Measurements from ENCODE around the gene ZNF660.
A peak's percentile ranks its signal among the peaks of the same experiment; 100 is the strongest.

ZNF660 gene

DNA sequence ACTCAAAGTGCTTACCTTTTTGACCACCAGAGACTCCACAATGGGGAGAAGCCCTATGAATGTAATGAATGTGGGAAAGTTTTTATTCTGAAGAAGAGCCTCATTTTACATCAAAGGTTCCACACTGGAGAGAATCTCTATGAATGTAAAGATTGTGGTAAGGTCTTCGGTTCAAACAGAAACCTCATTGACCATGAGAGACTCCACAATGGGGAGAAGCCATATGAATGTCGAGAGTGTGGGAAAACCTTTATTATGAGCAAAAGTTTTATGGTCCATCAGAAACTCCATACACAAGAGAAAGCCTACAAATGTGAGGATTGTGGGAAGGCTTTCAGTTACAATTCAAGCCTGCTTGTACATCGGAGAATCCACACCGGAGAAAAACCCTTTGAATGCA is 58.3 kb downstream of the ZNF660 start:
- H3K36me3 ChIP-seq (ENCODE audit: control insufficient read depth, insufficient read depth, low read length) = peaks cover 12% of the 10 kb centered on the region
- no peak overlapping the region for H3K9ac ChIP-seq (ENCODE audit: low read depth, low read length)
- no peaks in the 10 kb centered on the region for H3K27me3 ChIP-seq (ENCODE audit: control insufficient read depth, insufficient read depth, low read length)
- no peaks in the 10 kb centered on the region for H3K4me1 ChIP-seq (ENCODE audit: control insufficient read depth, insufficient read depth, low read length)
- peaks cover 16% of the 10 kb centered on the region for H3K9me3 ChIP-seq (ENCODE audit: control insufficient read depth, insufficient read depth, low read length)
- no peak overlapping the region for H3K4me3 ChIP-seq (ENCODE audit: low read depth, low read length)

DNA sequence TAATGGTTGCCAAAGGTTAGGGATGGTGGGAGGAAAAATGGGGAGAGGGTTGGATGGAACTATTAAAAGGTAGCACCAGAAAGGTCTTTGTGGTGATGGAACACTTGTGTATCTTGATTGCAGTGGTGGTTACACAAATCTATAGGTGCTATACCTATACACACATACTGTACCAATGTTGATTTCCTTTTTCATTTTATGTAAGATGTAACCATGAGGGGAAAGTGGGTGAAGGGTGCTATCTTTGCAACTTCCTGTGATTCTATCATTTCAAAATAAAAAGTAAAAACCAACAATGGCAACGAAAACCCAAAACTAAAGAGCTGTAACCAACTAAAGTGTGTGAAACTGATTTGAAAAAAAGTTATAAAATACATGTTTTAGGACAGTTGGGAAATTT is 63.0 kb downstream of the ZNF660 start:
- H3K27me3 ChIP-seq (ENCODE audit: control insufficient read depth, insufficient read depth, low read length) = no peaks in the 10 kb centered on the region
- H3K4me1 ChIP-seq (ENCODE audit: control insufficient read depth, insufficient read depth, low read length) = no peaks in the 10 kb centered on the region
- H3K9me3 ChIP-seq (ENCODE audit: control insufficient read depth, insufficient read depth, low read length) = peaks cover 9% of the 10 kb centered on the region
- no peak overlapping the region for H3K9ac ChIP-seq (ENCODE audit: low read depth, low read length)
- peaks cover 3% of the 10 kb centered on the region for H3K36me3 ChIP-seq (ENCODE audit: control insufficient read depth, insufficient read depth, low read length)
- H3K4me3 ChIP-seq (ENCODE audit: low read depth, low read length) = no peak overlapping the region

DNA sequence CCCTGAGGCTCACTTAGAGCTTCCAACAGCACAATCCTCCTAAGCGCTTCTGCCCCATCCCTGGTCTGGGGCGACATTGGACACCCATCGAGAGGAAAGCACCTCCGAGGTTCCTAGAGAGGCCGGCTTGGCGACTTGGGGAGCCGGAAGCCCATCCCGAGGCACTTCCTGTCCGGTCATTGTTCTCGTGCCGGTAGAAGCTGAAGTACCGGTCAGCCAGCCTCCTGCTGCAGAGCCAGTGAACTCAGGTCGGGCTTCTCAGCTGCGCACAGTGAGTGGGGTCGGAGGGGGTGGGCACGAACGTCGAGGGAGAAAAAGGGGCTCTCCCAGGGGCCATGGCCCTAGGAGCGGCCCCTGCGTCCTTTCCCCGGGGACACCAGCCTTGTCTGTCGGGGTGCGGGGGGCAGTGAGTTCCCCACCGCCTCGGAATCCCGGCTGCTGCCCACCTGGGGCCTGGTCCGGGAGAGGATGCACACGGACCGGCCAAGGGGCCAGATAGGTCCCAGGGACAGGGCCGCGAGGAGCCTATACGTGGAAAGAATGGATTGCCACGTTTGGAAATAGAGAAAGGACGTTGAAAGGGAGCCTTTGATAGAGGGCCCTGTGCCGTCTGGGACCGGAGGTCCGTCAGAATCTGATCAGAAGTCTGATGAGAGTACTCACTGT is 63.9 kb downstream of the ZNF660 start, which contains the start of gene ZNF35:
TSS of gene ZNF35 (plus strand) at position 169 of the 666 bp plus-strand sequence. CDS start 2,336 bp downstream, outside the sequence.
- Histone ChIP-seq H3K4me1 (ENCODE audit: control insufficient read depth, insufficient read depth, low read length) (no peaks in the 10 kb centered on the region), H3K9me3 (ENCODE audit: control insufficient read depth, insufficient read depth, low read length) (peaks cover 2% of the 10 kb centered on the region), H3K4me3 (ENCODE audit: low read depth, low read length) (peak within 1 kb of the TSS; percentile 86), H3K27me3 (ENCODE audit: control insufficient read depth, insufficient read depth, low read length) (no peaks in the 10 kb centered on the region), H3K9ac (ENCODE audit: low read depth, low read length) (peak within 1 kb of the TSS; percentile 79), H3K36me3 (ENCODE audit: control insufficient read depth, insufficient read depth, low read length) (peaks cover 12% of the 10 kb centered on the region)

All from iPS-15b (cell line).